ENCODE results near the gene USP35.
"Not testable (repeated sequence)": the region's sequence is repeated elsewhere in the genome, so short reads cannot be mapped to it uniquely, and the experiment has no call there.

Gene USP35

GRCh38 chr11:78216021-78216420 lies 27.3 kb downstream of the USP35 start:
- DNase-seq (ENCODE audit: low spot score), result no peak

- peak; percentile 20 for DNase-seq (ENCODE audit: low spot score)
Measured at GRCh38 chr11:78216571-78217287, 28.0 kb downstream of the USP35 start.

GRCh38 chr11:78217650-78218541 lies 29.2 kb downstream of the USP35 start:
- peak; percentile 52 for DNase-seq (ENCODE audit: low spot score)

GRCh38 chr11:78218707-78219492 lies 30.2 kb downstream of the USP35 start:
- DNase-seq (ENCODE audit: low spot score), result peak; percentile 23

- no peak for DNase-seq (ENCODE audit: low spot score)
Measured at GRCh38 chr11:78219493-78220217, 30.9 kb downstream of the USP35 start.

GRCh38 chr11:78220218-78221157 lies 31.8 kb downstream of the USP35 start:
- DNase-seq (ENCODE audit: low spot score), result no peak

- DNase-seq (ENCODE audit: low spot score), result no peak
Measured at GRCh38 chr11:78221396-78222315, 32.9 kb downstream of the USP35 start.

GRCh38 chr11:78222726-78223125 lies 34.0 kb downstream of the USP35 start:
- DNase-seq (ENCODE audit: low spot score), result not testable (repeated sequence)

- DNase-seq (ENCODE audit: low spot score), result no peak
Measured at GRCh38 chr11:78223320-78223954, 34.7 kb downstream of the USP35 start.

GRCh38 chr11:78224506-78224905 lies 35.8 kb downstream of the USP35 start:
- no peak for DNase-seq (ENCODE audit: low spot score)

- DNase-seq (ENCODE audit: low spot score), result no peak
Measured at GRCh38 chr11:78224906-78225420, 36.2 kb downstream of the USP35 start.

- no peak for DNase-seq (ENCODE audit: low spot score)
Measured at GRCh38 chr11:78226684-78227680, 38.3 kb downstream of the USP35 start.

GRCh38 chr11:78227921-78228320 lies 39.2 kb downstream of the USP35 start:
- DNase-seq (ENCODE audit: low spot score), result no peak

GRCh38 chr11:78228467-78228866 lies 39.7 kb downstream of the USP35 start:
- no peak for DNase-seq (ENCODE audit: low spot score)

- DNase-seq (ENCODE audit: low spot score), result no peak
Measured at GRCh38 chr11:78229106-78229505, 40.4 kb downstream of the USP35 start.

- DNase-seq (ENCODE audit: low spot score), result no peak
Measured at GRCh38 chr11:78230161-78230877, 41.6 kb downstream of the USP35 start.
